Muscle of back (tissue), 11 donors: Measurements from ENCODE around the gene TMEM132C. TPM values are rescaled to one million over a fixed set of nuclear protein-coding genes. Genes with fewer than 3 reads are reported as not detected.
A peak's percentile ranks its signal among the peaks of the same experiment; 100 is the strongest.
"Not testable (repeated sequence)": the region's sequence is repeated elsewhere in the genome, so short reads cannot be mapped to it uniquely, and the experiment has no call there.

Experiments
- DNase-seq, 3 donors: peaks; one replicate each; pipeline versions ENCODE4 v3.0.0 to v3.0.0-alpha.2; 2013
- polyA plus RNA-seq, 10 donors: library from polyadenylated mRNA; unstranded; fragments of 120-200 nt; gene quantifications; one replicate each; pipeline ENCODE4 v1.2.1, GENCODE V29; 2013; ENCODE audit not compliant: insufficient read length in 10 of 10

Gene TMEM132C
- polyA plus RNA-seq, 10 donors, result 1.9 to 29.1 (median 4.1) TPM

GRCh38 chr12:128468926-128469325 lies 202.0 kb downstream of the TMEM132C start:
- DNase-seq, result peak in 1 of 3 donors; percentile 51

DNA sequence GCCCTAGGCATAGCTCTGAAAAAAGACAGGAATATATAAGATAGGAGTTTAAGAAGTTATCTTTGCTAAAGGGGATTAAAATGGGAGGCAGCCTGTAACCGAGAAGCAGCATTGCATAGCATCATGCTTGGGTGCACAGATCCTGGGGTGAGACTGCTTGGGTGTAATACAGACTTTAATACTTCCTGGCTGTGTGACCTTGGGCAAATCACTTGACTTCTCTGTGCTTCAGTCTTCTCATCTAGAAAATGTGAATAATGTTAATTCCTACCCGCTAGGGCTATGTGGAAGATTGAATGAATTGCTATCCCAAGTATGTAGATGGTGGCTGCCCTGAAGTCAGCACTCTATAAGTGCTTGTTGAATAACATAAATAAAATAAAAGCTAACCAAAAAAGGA lies 204.5 kb downstream of the TMEM132C start:
- no peak for DNase-seq

DNA sequence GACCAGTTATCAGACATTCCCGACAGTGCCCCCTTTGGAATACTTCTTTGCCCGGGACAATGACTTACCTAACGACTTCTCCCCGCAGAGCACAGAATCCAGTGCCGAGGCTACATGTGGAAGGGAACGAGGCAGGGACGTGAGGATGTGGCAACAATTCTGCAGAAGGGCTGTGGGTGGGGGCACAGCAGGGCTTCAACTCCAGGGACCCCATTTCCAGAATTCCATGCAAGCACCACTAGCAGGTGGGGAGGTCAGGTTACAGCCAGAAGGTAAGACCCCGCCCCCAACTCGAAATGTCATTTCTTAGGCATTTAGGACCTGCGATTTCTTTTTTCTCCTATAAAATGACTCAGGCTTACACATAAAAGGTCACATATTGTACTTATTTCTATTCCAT lies 207.9 kb downstream of the TMEM132C start:
- no peak for DNase-seq

DNA sequence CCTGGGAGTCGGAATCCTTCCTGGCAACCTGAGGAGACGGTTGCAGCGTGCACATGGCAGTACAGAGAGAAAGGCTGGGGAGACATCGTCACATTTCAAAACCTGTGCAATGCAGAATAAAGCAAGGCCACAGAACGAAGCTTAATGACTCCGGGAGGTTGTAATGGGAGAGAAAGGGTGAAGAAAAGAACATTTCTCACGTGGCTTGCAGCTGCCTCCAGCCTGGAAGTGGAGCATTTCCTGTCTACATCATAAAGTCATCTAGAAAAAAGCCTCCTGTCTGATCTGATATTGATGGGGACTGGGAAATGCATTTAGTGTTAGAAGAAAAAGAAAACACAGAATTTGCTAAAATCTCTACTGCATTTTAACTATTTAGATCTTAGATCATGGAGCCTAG lies 209.3 kb downstream of the TMEM132C start:
- peak in 1 of 3 donors; percentile 58 for DNase-seq

GRCh38 chr12:128483526-128484255 lies 216.7 kb downstream of the TMEM132C start:
- DNase-seq, result no peak

- DNase-seq, result not testable (repeated sequence)
Measured at GRCh38 chr12:128497376-128497775, 230.4 kb downstream of the TMEM132C start.

DNA sequence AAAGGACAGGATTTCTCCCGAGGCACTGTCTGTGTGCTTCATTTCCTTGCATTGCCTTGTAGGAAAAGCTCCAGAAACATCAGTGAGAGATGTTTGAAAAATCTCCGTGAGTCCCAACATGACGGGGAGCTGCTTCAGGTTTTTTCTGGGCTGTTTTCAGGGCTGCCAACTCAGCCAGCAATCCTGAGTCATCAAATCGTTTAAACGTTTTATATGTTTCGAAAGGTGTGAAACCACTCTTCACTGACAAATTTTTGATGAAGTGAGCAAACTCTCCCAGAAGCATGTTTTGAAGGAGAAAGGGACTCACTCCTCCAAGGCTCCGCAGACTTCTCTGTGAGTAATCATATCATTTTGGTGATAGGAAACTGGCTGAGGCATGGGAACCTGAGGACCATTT lies 240.5 kb downstream of the TMEM132C start:
- no peak for DNase-seq

DNA sequence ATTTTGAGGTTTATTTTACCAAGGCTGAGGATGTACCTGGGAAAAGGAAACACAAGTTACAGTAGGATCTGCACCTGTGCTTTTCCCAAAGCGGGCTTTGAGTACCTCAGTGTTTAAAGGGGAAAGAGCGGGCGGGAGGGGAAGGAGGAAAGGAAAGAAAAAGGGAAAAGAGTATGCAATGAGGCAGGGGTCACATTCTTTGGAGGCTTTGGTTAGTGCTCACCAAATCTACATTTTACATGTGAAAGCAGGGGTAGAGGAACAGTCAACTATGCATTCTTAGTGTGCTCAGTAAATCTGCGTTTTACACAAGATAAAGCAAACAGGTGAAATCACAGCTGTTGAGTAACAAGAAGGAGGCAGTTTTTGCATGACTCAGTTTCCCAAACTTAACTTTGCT lies 242.2 kb downstream of the TMEM132C start:
- no peak for DNase-seq

DNA sequence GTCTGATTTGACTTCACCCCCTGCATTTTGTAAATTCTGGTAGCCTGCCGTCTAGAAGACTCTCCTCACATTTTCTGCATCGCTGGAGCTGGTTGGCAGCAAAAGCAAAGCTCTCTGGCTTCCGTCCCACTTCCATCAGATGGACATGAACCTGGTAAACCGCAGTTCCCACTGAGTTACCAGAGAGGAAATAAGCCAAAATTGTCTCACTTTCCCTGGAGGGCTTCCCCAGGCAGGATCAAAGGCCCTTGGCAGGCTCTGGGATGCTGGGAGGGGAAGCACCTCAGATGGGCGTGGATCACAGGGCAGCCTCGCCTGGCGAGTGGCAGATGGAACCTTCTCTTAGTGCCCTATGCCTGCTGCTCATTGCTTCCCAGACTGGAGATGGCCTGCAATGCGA lies 243.5 kb downstream of the TMEM132C start:
- DNase-seq, result no peak

DNA sequence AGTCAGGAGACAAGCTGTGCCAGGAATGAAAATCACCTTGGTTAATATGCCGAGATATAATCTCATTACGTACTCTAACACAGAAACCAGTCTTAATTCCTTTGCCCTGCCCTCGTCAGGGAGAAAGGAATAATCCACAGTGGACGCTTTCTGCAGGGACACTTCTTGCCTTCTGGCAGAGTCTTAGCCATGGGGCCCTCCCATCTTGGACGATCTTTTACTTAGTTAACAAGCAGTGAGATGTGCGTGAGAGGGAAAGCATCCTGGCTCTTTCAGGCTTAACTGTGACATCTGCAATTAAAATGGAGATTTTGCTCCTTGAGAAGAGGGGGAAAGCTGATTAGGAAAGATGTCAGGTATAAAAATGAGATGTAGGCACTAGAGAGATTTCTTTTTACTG lies 246.4 kb downstream of the TMEM132C start:
- peak; percentile 7 to 45 (median 18) for DNase-seq

GRCh38 chr12:128513831-128514230 lies 246.9 kb downstream of the TMEM132C start:
- no peak for DNase-seq

GRCh38 chr12:128518644-128519043 lies 251.7 kb downstream of the TMEM132C start:
- no peak for DNase-seq

DNA sequence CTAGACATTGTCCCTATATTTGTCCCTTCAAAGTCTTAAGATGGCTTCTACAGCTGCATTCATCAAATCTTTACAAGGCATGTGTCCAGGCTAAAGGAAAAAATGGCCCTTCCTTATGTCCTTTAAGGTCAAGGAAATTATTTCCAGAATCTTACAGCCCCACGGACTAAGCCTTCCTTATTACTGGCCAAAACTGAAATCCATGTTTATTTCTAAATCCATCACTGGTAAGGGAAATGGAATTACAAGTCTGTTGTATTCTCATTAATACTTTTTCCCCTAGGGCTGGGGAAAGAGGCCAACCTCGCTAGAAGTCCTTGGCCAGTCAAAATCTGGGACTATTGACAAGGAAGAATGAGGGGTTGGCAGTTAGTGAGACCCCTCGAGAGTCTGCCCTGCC lies 252.5 kb downstream of the TMEM132C start:
- DNase-seq, result peak; percentile 25 to 80 (median 52)

DNA sequence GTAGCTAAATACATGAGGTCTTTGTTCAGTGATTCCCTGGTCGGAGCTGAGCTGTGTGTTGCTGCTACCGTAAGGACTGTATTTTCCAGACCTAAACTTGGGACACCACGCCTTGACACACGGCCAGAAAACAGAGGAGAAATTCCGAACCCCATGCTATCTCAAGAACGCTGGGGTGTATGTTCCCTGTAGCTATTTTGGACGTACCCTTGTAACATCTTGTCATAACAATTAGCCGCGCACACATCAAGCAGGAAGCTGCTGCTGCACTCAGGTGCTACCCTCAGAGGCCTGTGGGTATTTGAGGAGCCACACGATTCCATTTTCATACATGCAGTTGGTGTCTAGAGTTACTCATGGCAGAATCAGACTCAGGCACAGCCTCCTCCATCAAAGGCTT lies 255.0 kb downstream of the TMEM132C start:
- DNase-seq, result no peak

GRCh38 chr12:128524439-128524838 lies 257.5 kb downstream of the TMEM132C start:
- DNase-seq, result no peak

DNA sequence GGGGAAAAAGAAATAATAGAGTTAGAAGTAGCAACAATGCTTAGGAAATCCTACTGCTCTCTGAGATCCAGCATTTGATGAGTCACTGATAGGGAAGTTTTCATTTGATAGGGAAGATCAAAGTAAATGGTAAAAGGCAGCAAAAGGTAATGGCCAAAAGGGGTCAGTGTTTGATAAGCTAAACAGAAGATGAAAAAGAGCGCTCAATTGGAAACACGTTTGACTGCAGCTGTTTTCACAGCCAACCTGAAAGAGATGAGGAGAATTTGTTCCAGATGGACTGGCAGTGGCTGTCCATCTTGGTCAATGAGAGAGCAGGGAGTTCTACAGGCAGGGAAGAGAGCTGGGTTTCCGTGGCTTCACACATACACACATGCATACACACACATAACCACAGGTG lies 264.2 kb downstream of the TMEM132C start:
- peak in 1 of 3 donors; percentile 30 for DNase-seq

GRCh38 chr12:128534906-128535305 lies 267.9 kb downstream of the TMEM132C start:
- DNase-seq, result no peak

DNA sequence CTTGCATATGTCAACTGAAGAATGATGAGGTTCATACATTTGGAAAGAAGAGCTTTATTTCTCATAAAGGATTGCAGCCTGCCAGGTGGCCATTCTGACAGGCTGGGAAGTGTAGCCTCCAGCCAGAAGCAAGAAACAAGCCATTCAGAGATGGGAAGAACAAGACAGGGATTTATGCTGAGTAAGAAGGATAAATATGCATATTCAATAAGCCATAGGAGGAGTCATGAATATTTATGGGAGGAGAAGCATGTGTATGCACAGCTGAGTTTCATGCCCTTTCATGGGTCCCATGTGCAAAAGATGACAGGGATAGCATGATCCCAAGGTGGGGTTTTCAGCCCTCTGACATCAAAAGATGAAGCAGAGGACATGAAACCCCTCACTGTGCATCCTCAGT lies 269.8 kb downstream of the TMEM132C start:
- no peak for DNase-seq

- DNase-seq, result no peak
Measured at GRCh38 chr12:128537668-128538067, 270.7 kb downstream of the TMEM132C start.

- no peak for DNase-seq
Measured at GRCh38 chr12:128542844-128543243, 275.9 kb downstream of the TMEM132C start.

DNA sequence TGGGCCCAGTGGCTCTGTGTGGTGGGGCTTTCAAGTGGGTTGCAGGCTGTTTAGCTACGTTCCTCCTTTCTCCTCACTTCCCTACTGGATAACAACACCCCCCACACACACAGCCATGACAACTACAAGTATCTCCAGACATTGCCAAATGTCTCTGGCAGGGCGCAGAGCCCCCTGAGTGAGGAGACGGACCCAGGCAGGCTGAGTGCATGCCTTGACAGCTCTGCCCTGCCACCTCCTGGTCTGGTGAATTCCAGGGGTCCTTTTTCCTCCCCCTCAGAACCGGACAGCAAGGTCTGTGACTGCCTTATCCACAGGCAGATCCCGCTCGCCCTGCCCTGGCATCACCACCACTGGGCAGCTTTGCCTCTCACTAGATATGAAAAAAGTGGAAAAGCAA lies 276.5 kb downstream of the TMEM132C start:
- DNase-seq, result no peak

DNA sequence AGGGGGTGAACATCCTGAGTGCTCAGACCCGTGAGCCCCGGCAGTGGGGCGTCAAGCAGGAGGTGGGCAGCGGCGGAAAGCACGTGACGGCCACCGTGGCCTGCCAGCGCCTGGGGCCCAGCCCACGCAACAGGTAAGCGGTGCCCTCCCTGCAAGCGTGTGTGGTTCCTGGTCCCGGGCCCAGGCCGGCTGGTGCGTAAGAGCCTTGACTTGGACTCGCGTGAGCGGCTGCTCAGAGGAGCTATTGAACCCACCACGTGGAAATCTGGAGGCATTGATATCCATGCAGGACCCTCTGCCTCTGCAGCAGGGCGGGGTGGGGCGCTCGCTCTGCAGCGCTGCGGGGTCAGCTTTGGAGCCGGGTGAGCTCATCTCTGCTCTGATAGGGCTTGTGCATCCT lies 277.0 kb downstream of the TMEM132C start:
- DNase-seq, result no peak

DNA sequence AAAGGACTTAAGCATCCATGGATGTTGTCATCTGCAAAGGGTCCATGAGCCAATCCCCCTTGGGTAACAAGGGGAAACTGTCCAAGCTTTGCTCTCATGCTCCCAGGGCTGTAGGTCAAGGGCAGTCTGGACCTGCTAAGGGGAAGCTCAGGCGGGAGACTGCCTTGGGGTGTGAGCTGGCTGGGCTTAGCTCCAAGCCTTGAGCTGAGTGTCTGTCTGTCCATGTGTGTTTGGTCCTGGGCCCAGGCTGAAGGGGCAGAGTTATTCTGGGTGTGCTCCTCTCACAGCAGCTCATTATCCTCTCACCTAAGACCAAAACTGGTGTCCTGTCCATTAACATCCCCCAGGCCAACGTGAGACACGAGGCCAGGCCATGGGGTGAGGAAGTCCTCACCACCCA lies 282.0 kb downstream of the TMEM132C start:
- no peak for DNase-seq

DNA sequence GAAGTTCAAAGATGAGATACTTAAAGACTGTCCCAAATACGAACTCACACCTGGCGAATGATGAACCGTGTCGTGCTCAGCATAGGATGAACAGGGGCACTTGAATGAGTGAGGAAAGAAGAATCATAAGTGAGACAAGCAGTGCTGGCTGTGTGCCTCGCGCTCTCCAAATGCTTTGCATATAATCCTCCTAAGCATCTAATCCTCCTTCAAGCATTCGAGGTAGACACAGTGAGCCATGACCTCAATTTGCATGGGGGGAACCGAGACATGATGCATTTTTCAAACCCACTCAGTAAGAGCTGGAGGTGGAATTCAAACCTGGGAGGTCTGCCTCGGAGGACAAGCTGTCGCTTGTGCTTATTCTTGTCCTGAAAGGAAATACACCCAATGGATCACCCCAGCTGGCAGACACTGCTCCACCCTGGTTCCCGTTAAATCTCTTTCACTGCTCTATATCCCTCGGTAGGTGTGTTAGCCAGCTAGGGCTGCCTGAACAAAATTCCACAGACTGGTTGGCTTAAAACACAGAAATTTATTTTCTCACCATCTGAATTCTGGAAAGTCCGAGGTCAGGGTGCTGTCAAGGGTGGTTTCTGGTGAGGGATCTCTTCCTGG lies 282.7 kb downstream of the TMEM132C start:
- DNase-seq, result peak in 1 of 3 donors; percentile 29
